VCaP (cell line): Measurements from ENCODE around the gene CHST1.

Experiments used
- H3K27ac ChIP-seq: fragments of 450-650 bp; 2 replicates; pipeline ENCODE4 v1.5.1; 2017
- CTCF ChIP-seq: fragments of 450-650 bp; conservative IDR thresholded peaks from 2 replicates; pipeline ENCODE4 v1.5.1; 2017; ENCODE audit warnings: mild to moderate bottlenecking, moderate library complexity

Gene CHST1

GRCh38 chr11:45644981-45645889, 20.2 kb downstream of the CHST1 start:
- no peak overlapping the region for H3K27ac ChIP-seq
- TF ChIP-seq CTCF = no peak

- no peak for TF ChIP-seq CTCF
- H3K27ac ChIP-seq = no peak overlapping the region
Observed at GRCh38 chr11:45643598-45644260, 21.7 kb downstream of the CHST1 start.

- no peak overlapping the region for H3K27ac ChIP-seq
- TF ChIP-seq CTCF = no peak
Observed at GRCh38 chr11:45641961-45642360, 23.5 kb downstream of the CHST1 start.

- TF ChIP-seq CTCF = no peak
- H3K27ac ChIP-seq = no peak overlapping the region
Observed at GRCh38 chr11:45638051-45638450, 27.4 kb downstream of the CHST1 start.

GRCh38 chr11:45635907-45636306, 29.5 kb downstream of the CHST1 start:
- TF ChIP-seq CTCF = no peak
- H3K27ac ChIP-seq = no peak overlapping the region

- TF ChIP-seq CTCF = no peak
- no peak overlapping the region for H3K27ac ChIP-seq
Observed at GRCh38 chr11:45625611-45626010, 39.8 kb downstream of the CHST1 start.

GRCh38 chr11:45624095-45624494, 41.3 kb downstream of the CHST1 start:
- no peak for TF ChIP-seq CTCF
- H3K27ac ChIP-seq = no peak overlapping the region
